Measurements from ENCODE around the gene ASIC4.

The ASIC4 gene
- long read RNA-seq, donor 1, result 0 reads
- long read RNA-seq, donor 2, result 0 reads
- long read RNA-seq, donor 3, result 0 reads
- long read RNA-seq, donor 4, result 0 reads
- long read RNA-seq, donor 5, result 0 reads
- long read RNA-seq, donor 6, result 0 reads
- long read RNA-seq, donor 7, result 0 reads
- long read RNA-seq, donor 8, result 0 reads

GRCh38 chr2:219514196-219514761 is at the start of gene ASIC4:
Gene ASIC4 (plus strand): TSS chr2:219514482. CDS start chr2:219514725, 243 bp downstream.
- no peak for DNase-seq

DNA sequence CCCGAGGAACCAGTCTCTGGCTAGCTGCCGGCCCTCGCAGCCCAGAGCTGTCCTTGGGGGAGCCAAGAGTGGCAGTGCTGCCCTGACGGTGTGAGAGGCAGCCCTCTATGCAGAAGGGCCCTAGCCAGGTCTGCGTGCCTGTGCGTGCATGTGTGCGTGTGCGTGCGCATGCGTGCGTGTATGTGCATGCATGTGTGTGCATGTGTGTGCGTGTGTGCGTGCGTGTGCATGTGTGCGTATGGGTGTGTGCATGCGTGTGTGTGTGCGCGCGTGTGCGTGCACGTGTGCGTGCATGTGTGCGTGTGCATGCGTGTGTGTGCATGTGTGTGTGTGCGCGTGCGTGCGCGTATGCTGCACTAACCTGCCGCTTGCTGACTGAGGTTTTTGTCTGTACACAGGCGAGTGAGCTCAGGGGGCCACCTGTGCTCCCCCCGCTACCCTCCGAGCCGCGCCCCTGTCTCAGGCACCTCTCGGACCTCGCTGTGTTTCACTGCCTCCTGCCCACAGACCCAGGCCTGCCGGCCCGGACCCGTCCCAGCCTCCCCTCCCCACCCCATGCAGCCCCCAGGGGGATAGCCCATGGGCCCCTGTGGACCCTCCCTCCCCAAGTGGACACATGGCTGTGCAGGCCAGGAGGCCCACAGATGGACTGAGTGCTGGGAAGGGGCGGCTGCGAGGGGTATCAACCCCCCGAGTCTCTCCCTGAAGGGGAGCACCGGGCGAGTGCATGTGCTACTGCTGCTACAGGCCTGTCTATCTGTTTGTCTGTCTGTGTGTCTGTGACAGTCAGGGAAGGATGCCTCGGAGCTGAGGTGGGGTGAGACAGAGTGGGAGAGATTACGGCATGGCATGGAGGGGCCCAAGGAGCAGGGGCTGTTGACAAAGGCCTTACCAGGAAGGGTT is 48.4 kb upstream of the ASIC4 start:
- DNase-seq, result no peak

DNA sequence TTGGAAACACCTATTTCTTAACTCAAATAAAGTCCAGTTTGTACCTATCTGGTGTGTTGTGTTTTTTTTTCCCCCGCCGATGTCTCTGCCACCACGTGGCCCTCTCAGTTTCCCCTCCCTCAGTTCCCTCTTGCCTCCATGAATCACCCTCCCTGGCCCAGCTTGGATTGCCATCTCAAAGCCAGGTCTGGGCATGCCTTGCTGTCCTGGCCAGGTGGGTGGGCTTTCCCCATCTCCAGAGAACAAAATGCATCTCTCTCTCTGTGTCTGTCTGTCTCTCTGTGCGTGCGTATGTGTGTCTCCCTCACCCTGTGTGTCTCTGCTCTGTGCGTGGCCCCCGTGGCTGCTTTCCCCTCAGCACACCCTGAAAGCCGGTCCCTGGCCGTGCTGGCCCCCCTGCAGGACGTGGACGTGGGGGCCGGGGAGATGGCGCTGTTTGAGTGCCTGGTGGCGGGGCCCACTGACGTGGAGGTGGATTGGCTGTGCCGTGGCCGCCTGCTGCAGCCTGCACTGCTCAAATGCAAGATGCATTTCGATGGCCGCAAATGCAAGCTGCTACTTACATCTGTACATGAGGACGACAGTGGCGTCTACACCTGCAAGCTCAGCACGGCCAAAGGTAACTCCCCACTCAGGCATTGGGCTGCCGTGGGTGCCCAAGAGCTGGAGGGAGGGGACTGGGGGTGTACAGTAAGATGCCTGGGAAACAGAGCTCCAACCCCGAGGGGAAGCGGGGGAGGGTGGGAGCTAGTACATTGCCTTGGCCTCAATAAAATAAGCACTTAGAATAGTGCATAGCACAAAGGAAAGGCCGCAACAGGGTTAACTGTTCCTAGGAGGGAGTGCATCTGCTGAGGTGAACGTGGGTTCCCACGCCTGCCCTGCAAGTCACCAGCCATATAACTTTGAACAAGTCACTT is 47.2 kb upstream of the ASIC4 start:
- DNase-seq, result no peak

- DNase-seq, result no peak
These were observed 46.6 kb upstream of the ASIC4 start for GRCh38 chr2:219467736-219468075.

- no peak for DNase-seq
These were observed 45.7 kb upstream of the ASIC4 start for GRCh38 chr2:219468410-219469185.

DNA sequence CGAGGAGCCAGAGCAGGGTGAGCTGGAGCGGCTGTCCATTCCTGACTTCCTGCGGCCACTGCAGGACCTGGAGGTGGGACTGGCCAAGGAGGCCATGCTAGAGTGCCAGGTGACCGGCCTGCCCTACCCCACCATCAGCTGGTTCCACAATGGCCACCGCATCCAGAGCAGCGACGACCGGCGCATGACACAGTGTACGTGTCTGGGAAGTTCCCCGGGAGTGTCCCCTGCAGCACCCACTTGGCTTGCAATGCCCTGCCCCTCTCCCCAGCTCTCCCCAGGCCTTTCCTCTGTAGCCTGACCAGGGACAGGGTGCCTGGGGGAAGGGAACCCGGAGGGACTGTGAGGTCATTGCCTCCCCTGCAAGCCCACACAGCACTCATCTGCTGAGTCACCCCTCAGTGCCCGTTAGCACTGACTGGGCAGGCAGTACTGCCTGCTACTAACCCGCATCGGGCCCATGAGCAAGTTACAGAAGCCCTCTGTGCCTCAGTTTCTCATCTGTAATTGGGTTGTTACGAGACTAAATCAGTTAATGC is 45.0 kb upstream of the ASIC4 start:
- no peak for DNase-seq

GRCh38 chr2:219470429-219470828 is 43.9 kb upstream of the ASIC4 start:
- no peak for DNase-seq

DNA sequence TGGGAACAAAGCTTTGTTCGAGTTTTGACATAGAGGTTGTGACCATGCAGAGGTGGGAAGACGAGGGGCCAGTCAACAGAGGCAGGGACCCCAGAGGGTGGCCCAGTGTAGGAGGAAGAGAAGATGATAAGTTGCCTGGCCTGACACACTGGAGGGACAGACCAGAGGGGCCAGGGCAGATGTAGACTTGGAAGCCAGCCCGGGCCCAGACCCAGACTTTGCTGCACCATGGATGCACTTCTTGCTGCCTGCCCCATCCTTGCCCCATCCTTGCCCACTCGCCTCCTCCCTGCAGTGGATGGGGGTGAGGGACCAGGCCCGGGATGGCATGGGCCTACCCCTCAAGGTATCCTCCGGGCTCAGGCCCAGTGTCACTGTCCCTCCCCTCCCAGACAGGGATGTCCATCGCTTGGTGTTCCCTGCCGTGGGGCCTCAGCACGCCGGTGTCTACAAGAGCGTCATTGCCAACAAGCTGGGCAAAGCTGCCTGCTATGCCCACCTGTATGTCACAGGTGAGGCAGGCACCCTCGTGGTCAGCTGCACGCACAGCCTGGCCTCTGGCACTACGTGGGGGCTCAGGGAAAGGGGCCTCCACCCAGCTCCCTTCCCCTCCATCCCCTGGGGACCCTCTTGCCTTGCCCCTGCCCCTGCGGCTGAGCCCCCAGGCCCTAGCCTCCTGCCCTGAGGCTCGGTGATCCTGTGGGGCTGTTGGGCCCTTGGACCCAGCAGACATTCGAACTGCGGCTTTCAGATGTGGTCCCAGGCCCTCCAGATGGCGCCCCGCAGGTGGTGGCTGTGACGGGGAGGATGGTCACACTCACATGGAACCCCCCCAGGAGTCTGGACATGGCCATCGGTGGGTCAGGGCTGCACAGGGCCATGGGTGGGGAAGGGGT is 42.6 kb upstream of the ASIC4 start:
- no peak for DNase-seq

GRCh38 chr2:219472629-219473187 is 41.6 kb upstream of the ASIC4 start:
- DNase-seq, result no peak

DNA sequence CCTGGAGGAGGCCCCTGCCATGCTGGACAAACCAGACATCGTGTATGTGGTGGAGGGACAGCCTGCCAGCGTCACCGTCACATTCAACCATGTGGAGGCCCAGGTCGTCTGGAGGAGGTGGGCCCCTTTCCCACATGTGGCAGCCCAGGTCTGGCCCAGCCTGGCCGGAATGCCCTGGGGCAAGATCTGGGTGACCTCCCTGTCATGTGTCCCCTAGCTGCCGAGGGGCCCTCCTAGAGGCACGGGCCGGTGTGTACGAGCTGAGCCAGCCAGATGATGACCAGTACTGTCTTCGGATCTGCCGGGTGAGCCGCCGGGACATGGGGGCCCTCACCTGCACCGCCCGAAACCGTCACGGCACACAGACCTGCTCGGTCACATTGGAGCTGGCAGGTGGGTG is 40.8 kb upstream of the ASIC4 start:
- no peak for DNase-seq

DNA sequence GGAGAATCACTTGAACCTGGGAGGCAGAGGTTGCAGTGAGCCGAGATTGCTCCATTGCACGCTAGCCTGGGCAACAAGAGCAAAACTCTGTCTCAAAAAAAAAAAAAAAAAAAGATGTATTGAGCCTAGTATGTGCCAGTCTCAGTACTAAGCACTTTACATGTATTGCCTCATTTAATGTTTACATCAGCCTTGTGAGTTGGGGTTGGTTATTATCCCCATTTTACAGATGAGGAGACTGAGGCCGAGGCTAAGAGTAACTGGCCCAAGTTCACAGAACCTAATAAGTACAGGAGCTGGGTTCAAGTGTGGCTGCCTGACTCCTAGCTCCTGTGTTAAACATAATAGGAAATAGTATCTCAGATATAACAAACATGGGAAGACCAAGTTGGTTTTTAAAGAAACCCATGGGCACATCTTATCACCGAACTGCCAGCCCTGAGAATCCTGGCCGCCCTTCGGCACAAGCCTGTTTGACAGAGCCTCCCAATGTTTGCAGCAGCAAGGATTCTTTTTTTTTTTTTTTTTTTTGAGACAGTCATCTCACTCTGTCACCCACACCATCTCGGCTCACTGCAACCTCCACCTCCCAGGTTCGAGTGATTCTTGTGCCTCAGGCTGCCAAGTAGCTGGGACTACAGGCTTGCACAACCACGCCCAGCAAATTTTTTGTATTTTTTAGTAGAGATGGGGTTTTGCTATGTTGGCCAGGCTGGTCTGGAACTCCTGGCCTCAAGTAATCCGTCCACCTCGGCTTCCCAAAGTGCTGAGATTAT is 39.8 kb upstream of the ASIC4 start:
- no peak for DNase-seq

DNA sequence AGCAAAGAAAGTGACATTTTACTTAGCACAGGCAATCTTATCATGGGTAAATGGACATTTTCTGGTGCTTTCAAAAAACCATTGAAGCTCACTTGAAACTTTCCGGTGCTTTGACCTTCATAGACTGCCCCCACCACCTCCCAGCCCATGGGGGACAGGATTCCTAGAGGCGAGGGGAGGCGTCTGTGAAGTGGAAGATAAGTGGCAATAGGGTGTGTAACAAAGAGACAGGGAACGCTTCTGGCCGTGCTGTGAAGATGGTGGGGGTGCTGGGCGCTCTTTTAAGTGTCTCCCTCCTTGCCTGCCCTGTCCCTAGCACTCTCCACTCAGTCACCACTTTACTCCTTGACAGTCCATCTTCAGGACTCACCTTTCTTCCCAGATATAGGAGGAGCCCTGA is 39.0 kb upstream of the ASIC4 start:
- DNase-seq, result no peak

DNA sequence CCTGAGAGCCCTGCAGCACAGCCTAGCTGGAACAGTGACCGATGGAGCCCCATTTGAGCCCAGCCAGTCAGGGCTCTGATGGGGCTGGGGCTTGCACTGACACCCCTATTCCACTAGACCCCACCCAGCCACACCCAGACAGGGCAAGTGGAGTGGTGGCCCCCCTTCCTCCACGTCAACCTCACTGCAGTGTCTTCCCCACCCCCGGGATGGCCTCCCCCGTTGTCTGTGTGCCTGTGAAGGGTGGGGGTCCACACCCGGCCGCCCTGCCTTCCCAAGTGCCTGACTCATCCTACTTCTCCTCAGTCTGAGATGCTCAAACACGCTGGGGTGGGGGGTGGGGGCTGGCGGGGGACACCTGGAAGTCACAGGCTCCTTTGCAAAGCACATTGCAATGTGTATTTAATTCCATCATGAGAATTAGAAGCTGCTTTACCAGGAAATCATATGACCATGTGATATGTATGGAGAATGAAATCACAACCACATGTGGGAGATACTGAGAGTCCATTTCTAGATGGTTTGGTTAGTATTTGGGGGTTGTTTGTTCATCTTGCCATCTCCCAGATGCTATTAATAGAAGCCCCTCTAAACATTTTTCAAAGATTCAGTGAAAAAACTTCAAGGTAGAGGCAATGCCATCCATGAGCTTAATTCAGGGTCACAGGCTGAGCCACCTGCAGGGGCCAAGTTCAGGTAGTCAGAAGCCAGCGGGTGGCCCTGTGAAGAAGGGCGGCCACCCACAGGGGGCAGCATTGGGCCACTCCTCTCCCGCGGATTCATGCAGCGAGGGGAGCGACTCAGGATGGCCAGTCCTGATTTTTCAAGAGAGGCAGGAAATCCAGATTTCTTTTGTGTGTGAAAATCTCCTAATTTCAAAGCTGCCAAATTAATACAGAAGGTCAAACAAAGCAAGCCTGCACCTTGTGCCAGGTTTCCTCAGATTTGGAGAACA is 38.3 kb upstream of the ASIC4 start:
- peak; percentile 76 for DNase-seq

DNA sequence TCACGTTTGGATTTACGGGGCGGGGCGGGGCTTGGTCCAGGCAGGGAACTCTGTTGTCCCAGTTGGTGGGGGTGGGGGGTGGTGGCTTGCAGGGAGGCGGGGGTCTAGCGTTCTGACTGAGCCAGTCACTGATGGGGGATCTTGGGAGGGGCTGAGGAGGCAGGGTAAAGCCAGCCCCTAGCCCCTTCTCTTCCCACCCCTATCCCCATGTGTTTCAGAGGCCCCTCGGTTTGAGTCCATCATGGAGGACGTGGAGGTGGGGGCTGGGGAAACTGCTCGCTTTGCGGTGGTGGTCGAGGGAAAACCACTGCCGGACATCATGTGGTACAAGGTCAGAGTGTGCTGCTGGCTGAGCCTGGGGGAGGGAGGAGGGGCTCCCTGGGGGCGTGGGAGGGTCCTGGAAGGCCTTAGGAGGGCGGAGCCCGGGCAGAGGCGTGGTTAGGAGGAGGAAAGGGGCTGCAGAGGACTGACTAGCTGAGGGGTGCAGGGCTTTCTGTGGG is 37.6 kb upstream of the ASIC4 start:
- DNase-seq, result peak; percentile 30

DNA sequence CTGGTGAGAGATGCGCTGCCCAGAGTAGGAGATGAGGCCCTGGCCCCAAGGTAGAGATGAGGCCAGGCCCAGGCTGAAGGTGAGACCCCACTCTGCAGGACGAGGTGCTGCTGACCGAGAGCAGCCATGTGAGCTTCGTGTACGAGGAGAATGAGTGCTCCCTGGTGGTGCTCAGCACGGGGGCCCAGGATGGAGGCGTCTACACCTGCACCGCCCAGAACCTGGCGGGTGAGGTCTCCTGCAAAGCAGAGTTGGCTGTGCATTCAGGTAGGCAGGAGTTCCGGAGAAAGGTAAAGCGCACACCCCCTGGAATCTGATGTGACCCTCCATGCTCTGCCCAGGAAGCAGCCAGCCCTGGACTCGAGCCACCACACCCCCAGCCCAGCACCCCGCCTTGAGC is 37.1 kb upstream of the ASIC4 start:
- no peak for DNase-seq

GRCh38 chr2:219477815-219478214 is 36.5 kb upstream of the ASIC4 start:
- DNase-seq, result no peak

DNA sequence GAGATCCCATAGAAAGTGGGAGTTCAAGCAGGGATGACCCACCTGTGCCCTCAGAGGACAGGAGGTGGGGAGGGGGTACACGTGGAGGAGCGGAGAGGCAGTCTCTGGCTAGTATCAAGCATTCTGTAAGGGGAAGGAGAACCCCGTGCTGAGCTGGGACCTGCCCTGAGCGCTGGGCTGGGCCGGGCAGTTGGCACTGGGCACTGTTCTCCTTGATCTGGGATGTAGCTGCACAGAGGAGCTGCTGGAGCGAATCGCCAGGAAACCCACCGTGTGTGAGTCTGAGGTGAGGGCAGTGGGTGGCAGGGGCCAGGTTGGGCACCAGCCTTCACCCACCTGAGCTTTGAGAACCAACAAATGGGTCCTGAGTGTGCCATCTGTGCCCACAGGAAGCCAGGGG is 35.4 kb upstream of the ASIC4 start:
- no peak for DNase-seq

GRCh38 chr2:219480004-219480403 is 34.3 kb upstream of the ASIC4 start:
- no peak for DNase-seq

Data from right kidney (tissue), 9 donors.